RWPE2 (cell line): Measurements from ENCODE around the gene ATP8B3.

Experiments
- ATAC-seq: fragments of 200-7000 bp; cut with Tn5 transposase; 3 replicates; pipeline ENCODE4 v1.9.1; 2021; ENCODE audit warnings: low read depth
- DNase-seq: peaks from one replicate; pipeline ENCODE4 v3.0.0-alpha.2; 2020; ENCODE audit warnings: low spot score
- H3K27ac ChIP-seq: fragments of 450-650 bp; 2 replicates; pipeline ENCODE4 v1.5.1; 2017; ENCODE audit warnings: mild to moderate bottlenecking; ENCODE audit not compliant: poor library complexity, severe bottlenecking
- H3K27me3 ChIP-seq: fragments of 250-450 bp; sonication (Bioruptor Pico); 2 replicates; pipeline ENCODE4 v1.5.1; 2021; ENCODE audit warnings: mild to moderate bottlenecking, moderate library complexity; ENCODE audit not compliant: insufficient read depth, poor library complexity, severe bottlenecking
- H3K36me3 ChIP-seq: fragments of 250-450 bp; sonication (Bioruptor Pico); 2 replicates; pipeline ENCODE4 v1.5.1; 2020; ENCODE audit warnings: low read depth, mild to moderate bottlenecking, moderate library complexity
- H3K4me1 ChIP-seq: fragments of 250-450 bp; sonication (Bioruptor Pico); 2 replicates; pipeline ENCODE4 v1.5.1; 2021; ENCODE audit warnings: mild to moderate bottlenecking, moderate library complexity; ENCODE audit not compliant: insufficient read depth, poor library complexity, severe bottlenecking
- H3K4me3 ChIP-seq: fragments of 250-450 bp; sonication (Bioruptor Pico); 2 replicates; pipeline ENCODE4 v1.5.1; 2021; ENCODE audit warnings: mild to moderate bottlenecking, moderate library complexity; ENCODE audit not compliant: severe bottlenecking
- H3K9me3 ChIP-seq: fragments of 250-450 bp; sonication (Bioruptor Pico); 2 replicates; pipeline ENCODE4 v1.5.1; 2021; ENCODE audit warnings: mild to moderate bottlenecking, moderate library complexity; ENCODE audit not compliant: severe bottlenecking
- TF ChIP-seq, protein P1 (sequence below): fragments of 450-650 bp; IDR thresholded peaks from one replicate; pipeline ENCODE4 v1.5.1; 2017; ENCODE audit warnings: mild to moderate bottlenecking, moderate library complexity; ENCODE audit not compliant: poor library complexity, severe bottlenecking

ATP8B3 gene

DNA sequence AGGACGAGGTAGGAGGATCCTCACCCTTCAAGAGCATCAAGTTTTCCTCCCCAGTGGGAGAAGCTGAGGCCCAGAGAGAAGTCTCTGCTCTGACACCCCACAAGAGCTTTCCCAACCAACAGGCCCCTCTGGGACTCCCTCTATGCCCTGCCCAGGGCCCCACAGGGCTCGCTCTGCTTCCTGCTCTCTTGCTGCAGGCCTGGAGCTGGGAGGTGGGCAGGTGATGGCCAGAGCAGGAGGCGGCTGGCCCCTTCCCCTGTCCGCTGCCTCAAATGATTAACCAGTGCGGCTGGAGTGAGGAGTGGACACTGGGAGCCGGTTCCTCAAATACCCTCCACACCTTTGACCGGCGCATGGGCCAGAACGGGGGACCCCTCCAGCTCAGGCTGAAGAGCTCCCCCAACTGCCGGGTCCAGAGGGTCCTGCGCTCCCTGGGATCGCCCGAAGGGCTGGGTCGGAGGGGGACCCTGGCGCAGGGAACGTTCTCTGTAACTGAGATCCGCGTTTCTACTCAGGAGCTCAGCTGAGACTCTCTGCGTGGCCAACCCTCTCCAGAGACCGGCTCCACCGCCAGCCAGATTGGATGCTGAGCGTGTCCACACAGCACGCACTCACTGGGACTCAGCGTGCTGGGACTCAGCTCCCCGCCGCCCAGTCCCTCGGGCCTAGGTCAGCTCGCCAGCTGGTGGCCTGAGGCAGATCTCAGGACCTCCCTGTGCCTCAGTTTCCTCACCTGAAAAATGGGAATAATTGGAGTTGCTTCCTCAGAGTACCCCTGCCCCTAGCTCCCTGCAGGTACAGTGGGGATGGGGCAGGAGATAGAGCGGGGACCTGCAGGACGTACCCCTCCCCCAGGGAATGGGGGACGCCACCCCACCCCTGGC is 65.4 kb downstream of the ATP8B3 start:
- Histone ChIP-seq H3K4me3 (no peak overlapping the region), H3K27me3 (peaks cover 41% of the 10 kb centered on the region)
- DNase-seq: no peak

DNA sequence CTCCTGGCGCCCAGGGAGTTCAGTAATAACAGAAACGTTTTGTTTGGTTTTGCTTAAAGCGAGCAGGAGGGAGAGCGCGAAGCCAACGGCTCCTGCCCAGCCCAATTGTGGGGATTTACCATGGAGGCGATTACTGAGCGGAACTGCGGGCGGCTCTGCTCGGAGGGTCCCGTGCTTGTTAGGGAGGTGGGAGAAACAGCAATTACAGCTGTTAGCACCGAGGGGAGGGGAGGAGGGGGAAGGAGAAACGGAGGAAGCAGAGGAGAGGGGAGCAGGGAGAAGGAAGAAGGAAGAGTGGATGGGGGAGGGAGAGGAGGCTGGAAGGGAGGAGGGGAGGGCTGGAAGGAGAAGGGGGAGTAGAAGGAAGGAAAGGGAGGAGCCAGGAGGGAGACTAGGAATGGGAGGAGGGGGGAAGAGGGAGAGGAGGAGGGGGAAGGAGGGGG is 66.5 kb downstream of the ATP8B3 start:
- Histone ChIP-seq H3K4me3 (no peak overlapping the region), H3K4me1 (peaks cover 19% of the 10 kb centered on the region), H3K36me3 (no peaks in the 10 kb centered on the region), H3K27ac (no peak overlapping the region), H3K27me3 (peaks cover 30% of the 10 kb centered on the region), H3K9me3 (no peaks in the 10 kb centered on the region)
- DNase-seq: no peak
- ATAC-seq: no peak
- TF ChIP-seq, protein P1, sequence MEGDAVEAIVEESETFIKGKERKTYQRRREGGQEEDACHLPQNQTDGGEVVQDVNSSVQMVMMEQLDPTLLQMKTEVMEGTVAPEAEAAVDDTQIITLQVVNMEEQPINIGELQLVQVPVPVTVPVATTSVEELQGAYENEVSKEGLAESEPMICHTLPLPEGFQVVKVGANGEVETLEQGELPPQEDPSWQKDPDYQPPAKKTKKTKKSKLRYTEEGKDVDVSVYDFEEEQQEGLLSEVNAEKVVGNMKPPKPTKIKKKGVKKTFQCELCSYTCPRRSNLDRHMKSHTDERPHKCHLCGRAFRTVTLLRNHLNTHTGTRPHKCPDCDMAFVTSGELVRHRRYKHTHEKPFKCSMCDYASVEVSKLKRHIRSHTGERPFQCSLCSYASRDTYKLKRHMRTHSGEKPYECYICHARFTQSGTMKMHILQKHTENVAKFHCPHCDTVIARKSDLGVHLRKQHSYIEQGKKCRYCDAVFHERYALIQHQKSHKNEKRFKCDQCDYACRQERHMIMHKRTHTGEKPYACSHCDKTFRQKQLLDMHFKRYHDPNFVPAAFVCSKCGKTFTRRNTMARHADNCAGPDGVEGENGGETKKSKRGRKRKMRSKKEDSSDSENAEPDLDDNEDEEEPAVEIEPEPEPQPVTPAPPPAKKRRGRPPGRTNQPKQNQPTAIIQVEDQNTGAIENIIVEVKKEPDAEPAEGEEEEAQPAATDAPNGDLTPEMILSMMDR: no peak

More for the DNA sequence above, 65.4 kb downstream of the ATP8B3 start:
- H3K27ac ChIP-seq: peak overlapping the region; percentile 64
- TF ChIP-seq, protein P1: no peak
- H3K36me3 ChIP-seq: no peaks in the 10 kb centered on the region
- ATAC-seq: peak; percentile 55
- no peaks in the 10 kb centered on the region for H3K9me3 ChIP-seq
- H3K4me1 ChIP-seq: peaks cover 19% of the 10 kb centered on the region

DNA sequence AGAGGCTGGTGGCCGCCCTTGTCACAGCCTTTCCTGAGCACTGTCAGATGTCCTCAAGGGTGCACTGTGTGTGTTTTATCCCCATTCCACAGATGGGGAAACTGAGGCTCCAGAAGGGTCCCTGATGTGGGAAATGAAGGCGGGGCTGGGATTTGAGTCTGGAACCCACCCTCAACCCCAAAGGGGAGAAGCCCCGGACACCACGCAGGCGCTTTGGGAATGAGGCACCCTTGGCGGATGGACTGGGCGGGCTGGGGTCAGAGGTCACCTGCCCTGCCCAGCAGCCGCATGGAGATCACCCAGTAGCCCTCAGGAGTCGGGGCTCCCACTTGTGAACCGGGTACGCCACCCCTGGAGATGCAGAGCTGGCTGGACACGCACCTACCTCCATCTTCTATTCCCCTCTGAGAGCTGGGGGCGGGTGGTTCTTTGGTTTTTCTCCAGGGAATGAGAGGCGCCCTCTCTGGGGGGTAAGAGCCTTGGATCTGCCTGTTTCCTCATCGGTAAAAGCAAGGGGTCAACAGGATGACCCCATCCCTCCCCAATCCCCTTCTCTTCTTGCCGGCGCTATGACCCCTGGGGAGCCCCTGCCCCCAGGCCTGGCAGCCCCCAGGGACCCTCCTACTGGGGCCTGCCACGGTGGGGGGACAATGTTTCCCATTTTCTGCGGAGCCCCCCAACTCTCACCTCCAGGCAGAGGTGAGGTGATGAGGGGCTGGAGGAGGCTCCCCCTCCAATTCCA is 67.1 kb downstream of the ATP8B3 start:
- DNase-seq: no peak
- H3K27ac ChIP-seq: no peak overlapping the region
- no peak for ATAC-seq
- TF ChIP-seq, protein P1: no peak
- no peaks in the 10 kb centered on the region for H3K9me3 ChIP-seq
- no peak overlapping the region for H3K4me3 ChIP-seq
- H3K27me3 ChIP-seq: peaks cover 24% of the 10 kb centered on the region
- H3K36me3 ChIP-seq: no peaks in the 10 kb centered on the region
- H3K4me1 ChIP-seq: peaks cover 19% of the 10 kb centered on the region

DNA sequence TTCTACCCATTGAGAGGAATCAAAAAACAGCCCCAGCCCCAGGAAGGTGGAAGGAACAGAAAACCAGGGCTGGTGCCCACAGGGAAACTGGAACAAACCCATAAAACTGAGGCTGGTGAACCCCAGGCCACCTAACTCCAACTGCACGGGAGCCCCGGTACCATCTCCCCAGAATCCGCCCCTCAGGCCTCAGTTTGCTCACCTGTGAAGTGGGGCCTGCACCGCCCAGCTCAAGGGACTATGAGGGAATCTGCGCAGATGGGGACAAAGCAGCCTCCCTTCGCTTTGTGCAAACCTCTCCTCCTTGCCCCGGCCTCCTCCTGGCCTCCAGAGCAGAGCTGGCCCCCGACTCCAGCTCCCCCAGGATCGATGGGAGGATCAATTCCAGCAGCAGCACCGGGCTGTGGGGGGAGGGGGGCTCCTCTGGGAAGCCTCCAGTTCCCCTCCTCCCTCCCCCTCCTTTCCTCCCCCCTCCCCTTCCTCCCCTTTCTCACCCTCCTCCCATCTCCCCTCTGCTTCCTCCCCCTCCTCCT is 67.9 kb downstream of the ATP8B3 start:
- Histone ChIP-seq H3K4me1 (peaks cover 19% of the 10 kb centered on the region), H3K27me3 (peaks cover 16% of the 10 kb centered on the region), H3K36me3 (no peaks in the 10 kb centered on the region), H3K4me3 (no peak overlapping the region), H3K9me3 (no peaks in the 10 kb centered on the region), H3K27ac (no peak overlapping the region)
- ATAC-seq (no peak), DNase-seq (no peak)
- TF ChIP-seq, protein P1: no peak
